Nephron (organoid): ENCODE data around the gene PLAGL1.
"Not testable (repeated sequence)": the region's sequence is repeated elsewhere in the genome, so short reads cannot be mapped to it uniquely, and the experiment has no call there.

Source experiments
- H3K27ac Mint-ChIP-seq, 3 experiments: 2 replicates each; pipeline ENCODE4 v1.8.0; 2020; ENCODE audit warnings: mixed read lengths in 3 of 3, mild to moderate bottlenecking in 2 of 3, moderate library complexity in 1 of 3
- H3K27me3 Mint-ChIP-seq: 2 replicates; pipeline ENCODE4 v1.8.0; 2021; ENCODE audit warnings: low read depth, mild to moderate bottlenecking, moderate library complexity, mixed read lengths
- H3K36me3 Mint-ChIP-seq: 2 replicates; pipeline ENCODE4 v1.8.0; 2020; ENCODE audit warnings: low read depth, mixed read lengths
- H3K4me1 Mint-ChIP-seq: 2 replicates; pipeline ENCODE4 v1.8.0; 2020; ENCODE audit warnings: mixed read lengths
- H3K4me3 Mint-ChIP-seq, 3 experiments: 2 replicates each; pipeline ENCODE4 v1.8.0; 2020; ENCODE audit warnings: mild to moderate bottlenecking in 3 of 3, mixed read lengths in 3 of 3, moderate library complexity in 2 of 3
- H3K9me3 Mint-ChIP-seq: 2 replicates; pipeline ENCODE4 v1.8.0; 2020; ENCODE audit warnings: mixed read lengths
- CTCF ChIP-seq, 3 experiments: fragments of 200-600 bp; sonication (generic); IDR thresholded peaks; one replicate each; pipeline ENCODE4 v1.5.0; 2021; ENCODE audit warnings: antibody characterized with exemption in 3 of 3; ENCODE audit not compliant: unreplicated experiment in 3 of 3

PLAGL1 gene

DNA sequence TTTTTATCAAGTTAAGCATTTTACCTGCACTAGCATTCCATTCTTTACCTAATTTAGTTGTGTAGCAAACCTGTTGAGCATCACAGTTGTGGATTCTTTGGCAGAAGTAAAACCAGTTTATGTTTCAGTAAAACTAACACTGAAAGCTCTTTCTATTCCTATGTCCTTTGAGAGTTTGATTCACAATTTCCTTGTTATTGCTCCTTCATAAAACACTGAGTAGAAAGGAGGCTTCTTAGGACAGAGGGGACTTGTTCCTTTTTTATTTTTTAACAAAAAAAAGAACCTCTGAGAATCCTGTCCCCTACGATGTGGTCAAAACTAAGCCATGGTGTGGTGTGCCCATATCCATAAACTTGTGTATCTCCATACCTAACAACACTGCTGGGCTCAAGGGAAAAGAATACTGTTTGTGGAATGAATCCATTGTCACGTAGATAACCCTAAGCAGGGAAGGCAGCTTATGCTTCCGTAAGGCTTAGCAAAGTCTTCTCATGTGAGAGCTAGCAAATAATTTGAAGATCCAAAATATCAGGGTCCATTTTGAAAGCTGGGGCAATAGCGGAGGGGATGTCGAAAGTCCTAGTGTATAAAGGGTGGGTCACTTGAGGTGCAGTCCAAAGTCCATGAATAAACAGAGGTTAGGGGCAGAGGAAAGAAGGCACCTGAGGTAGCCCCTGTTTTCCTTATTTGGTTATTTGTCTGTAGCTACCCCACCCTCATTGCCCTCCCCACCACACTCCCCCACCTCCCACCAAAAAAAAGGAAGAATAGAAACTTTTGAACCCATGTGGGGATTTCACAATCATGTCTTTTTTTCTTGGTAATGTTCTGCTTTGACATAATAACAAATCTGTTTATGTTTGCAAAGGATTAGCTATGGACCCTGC is 71.0 kb downstream of the PLAGL1 start:
- TF ChIP-seq CTCF (IDR thresholded peaks at IDR 0.05; ENCODE audit: unreplicated experiment in 3 of 3): no peak
- Mint-ChIP-seq H3K9me3 (peaks cover 10% of the 10 kb centered on the region), H3K4me3 (no peak overlapping the region), H3K27ac (peak overlapping the region in 2 of 3 experiments; percentile 26 to 72), H3K4me1 (peaks cover 29% of the 10 kb centered on the region), H3K27me3 (peaks cover 4% of the 10 kb centered on the region), H3K36me3 (no peaks in the 10 kb centered on the region)

- Mint-ChIP-seq H3K4me3 (no peak overlapping the region), H3K4me1 (peaks cover 29% of the 10 kb centered on the region), H3K27me3 (peaks cover under 1% of the 10 kb centered on the region), H3K9me3 (peaks cover 13% of the 10 kb centered on the region), H3K36me3 (no peaks in the 10 kb centered on the region), H3K27ac (peak overlapping the region in 2 of 3 experiments; percentile 26 to 72)
- TF ChIP-seq CTCF (IDR thresholded peaks at IDR 0.05; ENCODE audit: unreplicated experiment in 3 of 3): no peak
Measured at GRCh38 chr6:143936347-143936746, 71.7 kb downstream of the PLAGL1 start.

GRCh38 chr6:143934867-143935266 is 73.2 kb downstream of the PLAGL1 start:
- no peaks in the 10 kb centered on the region for H3K27me3 Mint-ChIP-seq
- peak overlapping the region in 2 of 3 experiments; percentile 25 to 66 for H3K27ac Mint-ChIP-seq
- H3K4me3 Mint-ChIP-seq: no peak overlapping the region
- no peak for TF ChIP-seq CTCF (IDR thresholded peaks at IDR 0.05; ENCODE audit: unreplicated experiment in 3 of 3)
- H3K36me3 Mint-ChIP-seq: no peaks in the 10 kb centered on the region
- H3K9me3 Mint-ChIP-seq: peaks cover 23% of the 10 kb centered on the region
- peaks cover 29% of the 10 kb centered on the region for H3K4me1 Mint-ChIP-seq

DNA sequence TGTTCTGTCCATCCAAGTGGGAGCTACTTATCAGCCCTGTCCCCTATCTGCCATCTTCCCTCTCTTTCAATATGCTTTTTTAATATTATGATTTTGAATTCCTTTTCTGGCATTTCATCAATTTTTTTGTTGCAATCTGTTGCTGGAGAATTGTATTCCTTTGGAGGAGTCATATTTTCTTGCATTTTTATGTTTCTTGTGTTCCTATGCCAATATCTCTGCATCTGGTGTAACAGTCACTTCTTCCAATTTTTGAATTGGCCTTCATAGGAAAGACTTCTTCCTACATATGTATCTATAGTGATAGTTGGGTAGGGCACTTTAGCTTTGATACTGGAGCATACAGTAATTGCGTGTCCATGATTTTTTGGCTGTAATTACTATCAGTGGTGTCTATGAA is 73.7 kb downstream of the PLAGL1 start:
- H3K36me3 Mint-ChIP-seq: no peaks in the 10 kb centered on the region
- H3K27me3 Mint-ChIP-seq: no peaks in the 10 kb centered on the region
- peak overlapping the region in 2 of 3 experiments; percentile 25 to 66 for H3K27ac Mint-ChIP-seq
- TF ChIP-seq CTCF (IDR thresholded peaks at IDR 0.05; ENCODE audit: unreplicated experiment in 3 of 3): no peak
- H3K9me3 Mint-ChIP-seq: peaks cover 28% of the 10 kb centered on the region
- H3K4me1 Mint-ChIP-seq: peaks cover 26% of the 10 kb centered on the region
- H3K4me3 Mint-ChIP-seq: no peak overlapping the region

DNA sequence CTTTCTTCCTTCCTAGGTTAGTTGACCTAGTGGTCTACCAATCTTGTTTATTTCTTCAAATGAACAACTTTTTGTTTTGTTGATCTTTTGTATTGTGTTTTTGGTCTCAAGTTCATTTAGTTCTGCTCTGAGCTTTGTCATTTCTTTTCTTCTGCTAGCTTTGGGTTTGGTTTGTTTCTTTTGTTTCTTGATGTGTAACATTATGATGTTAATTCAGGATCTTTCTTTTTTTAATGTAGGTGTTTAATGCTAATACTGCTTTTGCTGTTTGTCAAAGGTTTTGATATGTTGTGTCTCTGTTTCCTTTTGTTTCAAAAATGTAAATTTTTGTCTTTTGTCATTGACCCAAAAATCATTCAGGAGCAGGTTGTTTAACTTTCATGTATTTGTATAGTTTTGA is 78.1 kb downstream of the PLAGL1 start:
- no peaks in the 10 kb centered on the region for H3K36me3 Mint-ChIP-seq
- H3K27me3 Mint-ChIP-seq: no peaks in the 10 kb centered on the region
- no peak overlapping the region for H3K27ac Mint-ChIP-seq
- H3K4me1 Mint-ChIP-seq: peaks cover 9% of the 10 kb centered on the region
- H3K4me3 Mint-ChIP-seq: no peak overlapping the region
- no peak for TF ChIP-seq CTCF (IDR thresholded peaks at IDR 0.05; ENCODE audit: unreplicated experiment in 3 of 3)
- peaks cover 43% of the 10 kb centered on the region for H3K9me3 Mint-ChIP-seq

DNA sequence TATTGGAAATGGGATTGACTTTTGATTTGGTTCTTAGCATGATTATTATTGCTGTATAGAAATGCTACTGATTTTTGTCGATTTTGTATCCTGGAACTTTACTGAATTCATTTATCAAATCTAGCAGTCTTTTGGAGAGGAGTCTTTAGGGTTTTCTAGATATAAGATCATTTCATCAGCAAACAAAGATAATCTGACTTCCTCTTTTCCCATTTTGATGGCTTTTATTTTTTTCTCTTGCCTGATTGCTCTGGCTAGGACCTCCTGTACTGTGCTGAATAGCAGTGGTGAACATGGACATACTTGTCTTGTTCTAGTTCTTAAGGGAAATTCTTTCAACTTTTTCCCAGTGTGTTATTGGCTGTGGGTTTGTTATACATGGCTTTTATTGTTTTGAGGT is 79.2 kb downstream of the PLAGL1 start:
- TF ChIP-seq CTCF (IDR thresholded peaks at IDR 0.05; ENCODE audit: unreplicated experiment in 3 of 3): no peak
- peaks cover 44% of the 10 kb centered on the region for H3K9me3 Mint-ChIP-seq
- no peaks in the 10 kb centered on the region for H3K4me1 Mint-ChIP-seq
- H3K27ac Mint-ChIP-seq: no peak overlapping the region
- H3K4me3 Mint-ChIP-seq: no peak overlapping the region
- no peaks in the 10 kb centered on the region for H3K36me3 Mint-ChIP-seq
- H3K27me3 Mint-ChIP-seq: no peaks in the 10 kb centered on the region

GRCh38 chr6:143917026-143917425 is 91.0 kb downstream of the PLAGL1 start:
- not testable (repeated sequence) for H3K27ac Mint-ChIP-seq, H3K4me3 Mint-ChIP-seq, H3K4me1 Mint-ChIP-seq, H3K27me3 Mint-ChIP-seq
- Mint-ChIP-seq H3K9me3 (peaks cover 29% of the 10 kb centered on the region), H3K36me3 (peaks cover 31% of the 10 kb centered on the region)
